Activated CD4-positive, alpha-beta T cell treated with anti-CD3 and anti-CD28 coated beads, Interleukin-10, Interleukin-2, amounts not matched to agents 100 ng/mL and 50 ng/mL, durations not matched to agents 16 hours and 8 hours (primary cell): ENCODE measurements around the gene PET100.
A peak's percentile ranks its signal among the peaks of the same experiment; 100 is the strongest.

Source experiments
- DNase-seq: peaks from one replicate; pipeline ENCODE4 v3.0.0-alpha.2; 2020

PET100 gene

DNA sequence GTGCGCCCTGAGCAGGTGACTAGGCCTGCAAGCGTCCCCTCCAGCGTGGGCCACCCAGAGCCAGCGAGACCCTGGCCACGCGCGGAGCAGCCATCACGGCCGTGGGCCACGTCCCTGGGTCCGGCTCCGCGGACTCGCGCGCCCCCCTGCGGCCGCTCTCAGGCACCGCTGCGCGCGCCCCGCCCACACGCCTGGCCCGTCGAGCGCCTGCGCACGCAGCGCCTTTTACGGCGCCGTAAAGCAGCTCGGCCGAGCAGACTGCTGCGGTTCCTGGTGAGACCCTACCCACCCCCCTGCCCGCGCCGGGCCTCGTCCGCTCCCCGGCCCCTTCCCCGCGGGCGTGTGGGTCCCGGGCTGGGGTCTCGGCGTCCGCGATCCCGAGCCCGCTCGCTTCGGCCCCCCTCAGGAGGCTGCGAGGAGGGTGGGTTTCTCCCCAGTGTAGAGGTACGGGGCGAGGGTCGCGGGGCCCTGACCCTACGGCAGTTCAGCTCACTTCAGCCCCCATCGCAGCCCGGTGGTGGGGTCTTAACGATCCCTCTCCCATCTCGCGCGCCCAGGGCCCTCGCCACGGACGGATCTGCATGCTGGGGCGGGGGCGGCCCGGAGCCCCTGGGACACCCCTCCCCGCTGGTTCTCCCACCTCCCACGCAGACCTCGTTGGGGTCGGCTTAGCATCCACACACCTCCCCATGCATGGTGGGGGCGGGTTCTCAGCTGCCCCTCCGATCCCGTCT, 51.2 kb downstream of the PET100 start, which contains the start of gene TRAPPC5:
Gene TRAPPC5 (plus strand): TSS at position 228 of the 734 bp plus-strand sequence. CDS start 1,421 bp downstream, outside the sequence.
- peak; percentile 92 for DNase-seq
